Mammary epithelial cell (primary cell): ENCODE measurements around the gene YWHAQ.

Source experiments
- EZH2 ChIP-seq: IDR thresholded peaks from 2 replicates; pipeline ENCODE4 v1.6.1; 2012; ENCODE audit warnings: low read length, inconsistent platforms, borderline replicate concordance
- TF ChIP-seq, protein P1 (sequence below), 2 donors: IDR thresholded peaks in 1 of 2; conservative IDR thresholded peaks in 1 of 2; 2 replicates each; pipeline ENCODE4 v1.5.1; 2011 to 2012; ENCODE audit warnings: inconsistent platforms in 2 of 2, low read length in 2 of 2, mild to moderate bottlenecking in 2 of 2, control low read depth in 1 of 2, low read depth in 1 of 2; ENCODE audit not compliant: insufficient read depth in 1 of 2; ENCODE audit errors: extremely low read depth in 1 of 2

DNA sequence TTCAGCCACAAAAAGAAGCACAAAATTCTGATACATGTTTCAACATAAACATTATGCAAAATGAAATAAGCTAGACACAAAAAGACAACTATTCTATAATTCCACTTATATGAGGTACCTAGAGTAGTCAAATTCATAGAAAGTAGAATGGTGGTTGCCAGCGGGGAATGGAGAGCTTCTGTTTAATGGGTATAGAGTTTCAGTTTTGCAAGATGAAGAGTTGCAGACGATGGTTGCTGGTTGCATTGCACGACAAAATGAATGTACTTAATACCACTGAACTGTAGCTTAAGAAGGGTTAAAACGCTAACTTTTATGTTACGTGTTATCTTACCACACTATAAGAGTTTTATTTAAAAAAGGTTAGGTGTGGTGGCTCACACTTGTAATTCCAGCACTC is 13.5 kb downstream of the YWHAQ start:
- TF ChIP-seq, protein P1, sequence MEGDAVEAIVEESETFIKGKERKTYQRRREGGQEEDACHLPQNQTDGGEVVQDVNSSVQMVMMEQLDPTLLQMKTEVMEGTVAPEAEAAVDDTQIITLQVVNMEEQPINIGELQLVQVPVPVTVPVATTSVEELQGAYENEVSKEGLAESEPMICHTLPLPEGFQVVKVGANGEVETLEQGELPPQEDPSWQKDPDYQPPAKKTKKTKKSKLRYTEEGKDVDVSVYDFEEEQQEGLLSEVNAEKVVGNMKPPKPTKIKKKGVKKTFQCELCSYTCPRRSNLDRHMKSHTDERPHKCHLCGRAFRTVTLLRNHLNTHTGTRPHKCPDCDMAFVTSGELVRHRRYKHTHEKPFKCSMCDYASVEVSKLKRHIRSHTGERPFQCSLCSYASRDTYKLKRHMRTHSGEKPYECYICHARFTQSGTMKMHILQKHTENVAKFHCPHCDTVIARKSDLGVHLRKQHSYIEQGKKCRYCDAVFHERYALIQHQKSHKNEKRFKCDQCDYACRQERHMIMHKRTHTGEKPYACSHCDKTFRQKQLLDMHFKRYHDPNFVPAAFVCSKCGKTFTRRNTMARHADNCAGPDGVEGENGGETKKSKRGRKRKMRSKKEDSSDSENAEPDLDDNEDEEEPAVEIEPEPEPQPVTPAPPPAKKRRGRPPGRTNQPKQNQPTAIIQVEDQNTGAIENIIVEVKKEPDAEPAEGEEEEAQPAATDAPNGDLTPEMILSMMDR (conservative IDR thresholded peaks at IDR 0.05 in 1 of 2, IDR thresholded peaks at IDR 0.05 in 1 of 2; ENCODE audit: extremely low read depth in 1 of 2, insufficient read depth in 1 of 2, low read depth in 1 of 2, low read length in 2 of 2) = no peak
- TF ChIP-seq EZH2 = no peak
